Gastroesophageal sphincter (tissue), 4 donors: Measurements from ENCODE around the gene PLEKHG3. TPM values are rescaled to one million over a fixed set of nuclear protein-coding genes. Genes with fewer than 3 reads are reported as not detected.

Source experiments
- ATAC-seq: fragments of 150-250 bp; one replicate; pipeline ENCODE4 v1.9.1; 2016; ENCODE audit warnings: mild to moderate bottlenecking, moderate library complexity
- H3K27ac ChIP-seq, 4 donors: fragments of 200-600 bp; sonication (generic) in 3 of 4; 1 replicate in 3 of 4; 2 replicates in 1 of 4; pipeline ENCODE4 v1.5.1; 2016 to 2019
- H3K27me3 ChIP-seq: fragments of 200-600 bp; sonication (generic); one replicate; pipeline ENCODE4 v1.5.1; 2019
- H3K36me3 ChIP-seq, 2 donors: fragments of 200-600 bp; sonication (generic); one replicate each; pipeline ENCODE4 v1.5.1; 2019; ENCODE audit warnings: control low read depth in 1 of 2
- H3K4me1 ChIP-seq, 3 donors: fragments of 200-600 bp; sonication (generic); 1 replicate in 2 of 3; 2 replicates in 1 of 3; pipeline ENCODE4 v1.5.1; 2016 to 2019; ENCODE audit warnings: control low read depth in 2 of 3
- H3K4me3 ChIP-seq, 2 donors: fragments of 200-600 bp; sonication (generic); one replicate each; pipeline ENCODE4 v1.5.1; 2019; ENCODE audit warnings: mild to moderate bottlenecking in 1 of 2, moderate library complexity in 1 of 2
- H3K9me3 ChIP-seq, 3 donors: fragments of 200-600 bp; sonication (generic); one replicate each; pipeline ENCODE4 v1.5.1; 2017 to 2019; ENCODE audit warnings: control low read depth in 2 of 3
- EP300 ChIP-seq: sonication (generic); formaldehyde crosslinking; IDR thresholded peaks from one replicate; pipeline ENCODE4 v1.6.1; 2017; ENCODE audit warnings: antibody characterized with exemption, mild to moderate bottlenecking
- POLR2A ChIP-seq, 2 donors: fragments of 450-650 bp; IDR thresholded peaks; one replicate each; pipeline ENCODE4 v1.6.1; 2017; ENCODE audit warnings: antibody characterized with exemption in 2 of 2, mild to moderate bottlenecking in 2 of 2, moderate library complexity in 1 of 2
- POLR2AphosphoS5 ChIP-seq: sonication (generic); formaldehyde crosslinking; IDR thresholded peaks from one replicate; pipeline ENCODE4 v1.6.1; 2017; ENCODE audit warnings: antibody characterized with exemption
- WGBS, 2 donors: methylation state at CpG; one replicate each; pipeline ENCODE4 v1.1.5; 2018; ENCODE audit warnings: low coverage in 1 of 2; 5-methylcytosine and 5-hydroxymethylcytosine counted together
- total RNA-seq, 4 donors: library from RNA; depleted of rRNA; stranded (reverse); fragments of >200 nt; gene quantifications; one replicate each; pipeline ENCODE4 v1.1.0, GENCODE V29; 2016
- TF ChIP-seq, protein P1 (sequence below), 4 experiments: fragments of 200-600 bp in 2 of 4; fragments of 450-650 bp in 2 of 4; sonication (generic) in 1 of 4; IDR thresholded peaks; one replicate each; pipeline ENCODE4 v1.5.1; 2017 to 2019; ENCODE audit warnings: antibody characterized with exemption in 4 of 4, mild to moderate bottlenecking in 2 of 4, moderate library complexity in 2 of 4

PLEKHG3 gene
- total RNA-seq, 4 donors from 2014 or later: 44.2 to 79.4 (median 57.7) TPM

DNA sequence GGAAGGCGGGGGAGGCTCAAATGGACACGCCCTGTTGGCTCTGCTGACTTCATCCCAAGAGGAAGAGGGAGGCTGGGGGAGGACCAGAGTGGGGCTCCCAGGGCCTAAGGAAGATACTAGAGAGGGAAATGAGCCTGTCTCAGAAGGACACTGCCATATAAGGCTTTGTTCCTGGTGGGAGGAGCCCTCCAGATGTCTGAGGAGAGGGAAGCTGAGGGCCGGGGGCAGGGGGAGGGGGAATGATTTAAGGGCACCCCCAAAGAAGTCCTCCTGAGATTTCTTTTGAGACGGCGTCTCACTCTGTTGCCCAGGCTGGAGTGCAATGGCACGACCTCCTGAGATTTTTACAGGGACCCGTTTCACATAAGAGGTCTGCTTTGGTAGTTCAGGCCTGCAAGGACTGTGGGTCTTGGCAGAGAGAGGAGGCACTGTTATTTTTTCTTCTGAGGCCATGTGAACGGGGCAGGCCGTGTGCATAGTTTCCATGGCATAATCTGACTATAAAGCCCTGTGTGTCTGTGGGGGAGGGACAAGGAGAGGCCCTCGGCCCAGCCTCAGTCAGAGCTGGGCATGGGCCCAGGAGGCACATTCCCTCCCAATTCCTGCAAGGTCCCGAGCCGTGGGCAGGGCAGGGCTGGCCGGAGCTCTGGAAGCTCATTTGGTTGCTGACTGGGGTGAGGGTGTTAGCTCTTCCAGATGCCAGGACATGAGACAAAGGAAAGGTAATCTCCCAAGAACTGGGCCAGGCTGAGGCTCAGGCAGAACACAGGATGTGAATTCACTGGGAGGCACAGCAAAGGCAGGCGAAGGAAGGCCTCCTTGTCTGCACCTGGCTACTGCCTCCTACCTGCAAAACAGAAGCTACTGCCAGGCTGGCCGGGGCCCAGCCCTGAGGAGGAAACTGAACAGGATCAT lies 22.2 kb upstream of the PLEKHG3 start:
- Histone ChIP-seq H3K9me3 (no peaks in the 10 kb centered on the region), H3K36me3 (no peaks in the 10 kb centered on the region), H3K27ac (peak overlapping the region; percentile 80 to 85 (median 84)), H3K4me3 (no peak overlapping the region), H3K4me1 (peaks cover 2 to 48% (median 13%) of the 10 kb centered on the region in 3 donors), H3K27me3 (no peaks in the 10 kb centered on the region)
- ATAC-seq: peak; percentile 91
- TF ChIP-seq EP300: no peak
- peak; percentile 73 for TF ChIP-seq POLR2AphosphoS5
- 39 to 53% methylated on average over 4 to 7 of the region's 15 CpGs for WGBS, 2 donors

DNA sequence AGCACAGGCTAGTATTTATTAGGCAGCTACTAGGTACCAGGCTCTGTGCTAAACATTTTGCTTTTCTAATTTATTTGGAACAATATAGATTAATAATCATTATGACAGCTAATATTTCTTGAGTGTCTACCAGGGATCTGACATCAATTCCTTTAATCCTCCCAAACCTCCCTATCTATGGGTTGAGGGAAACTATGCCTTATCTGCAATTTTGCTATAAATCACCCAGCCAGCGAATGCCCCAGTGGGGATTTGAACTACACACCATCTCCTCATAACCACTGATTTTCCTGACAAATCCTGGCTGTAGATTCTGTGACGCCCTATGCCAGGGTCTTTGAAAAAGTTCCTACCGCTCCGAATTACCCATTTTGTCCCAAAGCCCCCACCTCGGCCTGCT lies 21.4 kb upstream of the PLEKHG3 start:
- H3K4me1 ChIP-seq: peaks cover 2 to 48% (median 13%) of the 10 kb centered on the region in 3 donors
- WGBS, 2 donors: 90 to 100% methylated on average over 1 to 5 of the region's 5 CpGs
- no peaks in the 10 kb centered on the region for H3K36me3 ChIP-seq
- H3K27ac ChIP-seq: peak overlapping the region; percentile 80 to 85 (median 84)
- no peak for ATAC-seq
- H3K27me3 ChIP-seq: no peaks in the 10 kb centered on the region
- no peak overlapping the region for H3K4me3 ChIP-seq
- no peaks in the 10 kb centered on the region for H3K9me3 ChIP-seq
- TF ChIP-seq, protein P1, sequence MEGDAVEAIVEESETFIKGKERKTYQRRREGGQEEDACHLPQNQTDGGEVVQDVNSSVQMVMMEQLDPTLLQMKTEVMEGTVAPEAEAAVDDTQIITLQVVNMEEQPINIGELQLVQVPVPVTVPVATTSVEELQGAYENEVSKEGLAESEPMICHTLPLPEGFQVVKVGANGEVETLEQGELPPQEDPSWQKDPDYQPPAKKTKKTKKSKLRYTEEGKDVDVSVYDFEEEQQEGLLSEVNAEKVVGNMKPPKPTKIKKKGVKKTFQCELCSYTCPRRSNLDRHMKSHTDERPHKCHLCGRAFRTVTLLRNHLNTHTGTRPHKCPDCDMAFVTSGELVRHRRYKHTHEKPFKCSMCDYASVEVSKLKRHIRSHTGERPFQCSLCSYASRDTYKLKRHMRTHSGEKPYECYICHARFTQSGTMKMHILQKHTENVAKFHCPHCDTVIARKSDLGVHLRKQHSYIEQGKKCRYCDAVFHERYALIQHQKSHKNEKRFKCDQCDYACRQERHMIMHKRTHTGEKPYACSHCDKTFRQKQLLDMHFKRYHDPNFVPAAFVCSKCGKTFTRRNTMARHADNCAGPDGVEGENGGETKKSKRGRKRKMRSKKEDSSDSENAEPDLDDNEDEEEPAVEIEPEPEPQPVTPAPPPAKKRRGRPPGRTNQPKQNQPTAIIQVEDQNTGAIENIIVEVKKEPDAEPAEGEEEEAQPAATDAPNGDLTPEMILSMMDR (IDR thresholded peaks at IDR 0.05): no peak
- no peak for TF ChIP-seq EP300
- TF ChIP-seq POLR2AphosphoS5: no peak
- TF ChIP-seq POLR2A (IDR thresholded peaks at IDR 0.05): no peak

DNA sequence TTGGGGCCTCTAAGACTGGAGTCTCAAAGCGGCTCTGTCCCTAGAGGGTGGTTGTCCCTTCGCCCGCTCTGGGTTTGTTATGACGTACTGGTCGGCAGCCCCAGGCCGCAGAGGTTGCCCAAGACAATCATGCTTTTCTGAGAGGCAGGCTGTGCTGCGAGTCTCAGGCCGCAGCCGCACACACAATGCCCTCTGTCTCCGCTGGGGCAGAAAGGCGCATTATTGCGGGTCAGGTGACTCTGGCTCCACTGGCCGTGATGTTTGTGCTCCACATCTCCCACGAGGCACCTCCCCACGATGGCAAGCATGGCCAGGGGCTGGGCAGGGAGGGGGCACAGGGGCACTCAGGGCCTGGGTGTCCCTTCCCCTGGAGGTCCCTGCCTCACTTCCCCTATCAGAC lies 21.0 kb upstream of the PLEKHG3 start:
- peak overlapping the region in 3 of 4 donors; percentile 80 to 85 (median 85) for H3K27ac ChIP-seq
- H3K36me3 ChIP-seq: no peaks in the 10 kb centered on the region
- ATAC-seq: no peak
- H3K4me3 ChIP-seq: no peak overlapping the region
- peaks cover 2 to 48% (median 13%) of the 10 kb centered on the region in 3 donors for H3K4me1 ChIP-seq
- H3K9me3 ChIP-seq: no peaks in the 10 kb centered on the region
- TF ChIP-seq POLR2A (IDR thresholded peaks at IDR 0.05) (no peak), EP300 (no peak), POLR2AphosphoS5 (no peak)
- TF ChIP-seq, protein P1 (IDR thresholded peaks at IDR 0.05): peak in 1 of 4 experiments; percentile 7
- no peaks in the 10 kb centered on the region for H3K27me3 ChIP-seq
- 80 to 95% methylated on average over 1 to 4 of the region's 15 CpGs for WGBS, 2 donors

DNA sequence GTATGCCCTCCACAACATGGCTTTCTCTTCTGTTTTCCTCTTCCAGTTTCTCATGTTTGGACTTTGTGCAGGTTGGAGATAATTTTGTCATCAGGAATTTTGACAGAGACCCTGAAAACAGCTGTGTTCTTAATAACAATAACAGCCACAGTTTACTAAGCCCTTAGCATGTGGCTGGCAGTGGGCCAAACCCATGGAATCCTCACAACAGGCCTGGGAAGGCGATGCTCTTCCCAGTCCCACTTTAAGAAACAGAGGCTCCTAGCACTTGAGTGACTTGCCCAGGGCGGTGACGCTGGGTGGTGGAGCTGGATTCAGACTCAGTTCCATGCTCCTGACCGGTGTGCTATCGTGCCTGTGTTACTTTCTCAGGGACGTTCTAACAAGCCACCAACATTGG lies 20.1 kb upstream of the PLEKHG3 start:
- H3K9me3 ChIP-seq: no peaks in the 10 kb centered on the region
- H3K4me1 ChIP-seq: peaks cover 2 to 48% (median 13%) of the 10 kb centered on the region in 3 donors
- no peaks in the 10 kb centered on the region for H3K36me3 ChIP-seq
- H3K27me3 ChIP-seq: no peaks in the 10 kb centered on the region
- H3K4me3 ChIP-seq: no peak overlapping the region
- no peak for ATAC-seq
- TF ChIP-seq POLR2AphosphoS5 (no peak), EP300 (no peak)
- TF ChIP-seq, protein P1 (IDR thresholded peaks at IDR 0.05): no peak
- H3K27ac ChIP-seq: peak overlapping the region in 3 of 4 donors; percentile 80 to 85 (median 85)
- 86 to 100% methylated on average over 1 to 5 of the region's 6 CpGs for WGBS, 2 donors

DNA sequence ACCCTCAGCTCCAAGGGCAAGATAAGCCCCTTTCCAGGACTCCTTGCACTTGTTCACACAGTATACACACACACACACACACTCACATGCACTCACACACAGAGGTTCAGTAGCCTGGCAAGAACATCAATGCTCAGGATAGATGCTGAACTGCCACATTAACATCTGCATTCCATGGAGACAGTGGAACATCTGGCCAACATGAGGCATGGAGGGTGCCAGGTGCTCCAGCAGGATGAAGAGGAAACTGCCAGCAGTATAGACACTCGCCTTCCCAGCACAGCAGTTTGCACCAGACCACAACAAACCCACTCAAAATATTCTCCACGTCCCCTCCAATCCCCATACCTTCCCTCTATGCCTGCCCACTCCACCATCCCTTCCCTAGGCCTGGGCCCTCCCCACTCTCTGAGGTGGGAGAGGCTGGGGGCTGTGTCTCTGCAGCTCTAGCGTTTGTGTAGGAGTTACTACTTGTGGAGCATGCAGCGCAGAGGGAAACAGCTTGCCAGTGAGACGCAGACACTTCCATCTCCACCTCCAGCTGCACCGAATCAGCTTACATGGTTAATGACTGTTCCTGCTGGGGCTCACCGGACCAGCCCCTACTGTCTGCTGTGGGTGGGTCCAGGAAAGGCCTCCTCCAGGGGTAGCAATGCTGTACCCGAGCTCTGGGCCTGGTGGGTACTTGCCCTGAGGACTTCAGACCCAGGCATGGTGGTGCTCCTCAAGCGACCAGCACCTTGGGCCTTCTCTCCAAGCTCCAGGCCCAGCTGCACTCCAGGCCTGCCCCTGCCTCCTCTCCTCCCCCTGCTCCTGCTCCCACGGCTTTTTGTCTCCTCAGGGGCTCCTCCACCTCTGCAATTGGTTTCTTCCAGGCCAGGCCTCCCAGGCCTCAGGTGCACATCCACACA lies 18.6 kb upstream of the PLEKHG3 start:
- TF ChIP-seq POLR2AphosphoS5: no peak
- TF ChIP-seq EP300: no peak
- no peak for TF ChIP-seq POLR2A (IDR thresholded peaks at IDR 0.05)
- TF ChIP-seq, protein P1 (IDR thresholded peaks at IDR 0.05): no peak
- Histone ChIP-seq H3K4me1 (peaks cover 2 to 36% (median 10%) of the 10 kb centered on the region in 3 donors), H3K27me3 (no peaks in the 10 kb centered on the region), H3K9me3 (no peaks in the 10 kb centered on the region), H3K27ac (no peak overlapping the region), H3K4me3 (no peak overlapping the region), H3K36me3 (no peaks in the 10 kb centered on the region)
- 62 to 89% methylated on average over 3 to 4 of the region's 10 CpGs for WGBS, 2 donors
- no peak for ATAC-seq
